DMS79 treated with DMSO at 0.1 percent for 48 hours (cell line): ENCODE results near the gene NKAIN1.
A peak's percentile ranks its signal among the peaks of the same experiment; 100 is the strongest.
"Not testable (repeated sequence)": the region's sequence is repeated elsewhere in the genome, so short reads cannot be mapped to it uniquely, and the experiment has no call there.

Experiments used
- DNase-seq: peaks from one replicate; lab custom pipeline; 2025; lab: John Stamatoyannopoulos, UW

Gene NKAIN1

GRCh38 chr1:31154000-31154631 is 85.6 kb downstream of the NKAIN1 start:
- peak; percentile 52 for DNase-seq

GRCh38 chr1:31153423-31153822 is 86.3 kb downstream of the NKAIN1 start:
- DNase-seq: no peak

- no peak for DNase-seq
Observed at GRCh38 chr1:31152181-31152795, 87.4 kb downstream of the NKAIN1 start.

- DNase-seq: no peak
Observed at GRCh38 chr1:31151402-31151801, 88.3 kb downstream of the NKAIN1 start.

GRCh38 chr1:31148409-31148808 is 91.3 kb downstream of the NKAIN1 start:
- no peak for DNase-seq

- no peak for DNase-seq
Observed at GRCh38 chr1:31145648-31146047, 94.0 kb downstream of the NKAIN1 start.

- no peak for DNase-seq
Observed at GRCh38 chr1:31144442-31144841, 95.2 kb downstream of the NKAIN1 start.

- no peak for DNase-seq
Observed at GRCh38 chr1:31143455-31143854, 96.2 kb downstream of the NKAIN1 start.

- DNase-seq: no peak
Observed at GRCh38 chr1:31142406-31142805, 97.3 kb downstream of the NKAIN1 start.

GRCh38 chr1:31140299-31140698 is 99.4 kb downstream of the NKAIN1 start:
- no peak for DNase-seq

GRCh38 chr1:31138797-31139521 is 100.7 kb downstream of the NKAIN1 start:
- DNase-seq: not testable (repeated sequence)

- not testable (repeated sequence) for DNase-seq
Observed at GRCh38 chr1:31137873-31138272, 101.8 kb downstream of the NKAIN1 start.

GRCh38 chr1:31135973-31136600 is 103.6 kb downstream of the NKAIN1 start:
- no peak for DNase-seq

GRCh38 chr1:31133368-31133767 is 106.3 kb downstream of the NKAIN1 start:
- no peak for DNase-seq
